GM19372 (cell line): ENCODE data around the gene LGALS1.

Experiments
- ATAC-seq: cut with Tn5 transposase; IDR thresholded peaks from one replicate; pipeline ENCODE4 v1.9.1; 2021; ENCODE audit warnings: mild to moderate bottlenecking, low read depth, moderate library complexity; ENCODE audit not compliant: unreplicated experiment

Gene LGALS1

GRCh38 chr22:37674951-37675929 lies at the start of gene LGALS1:
Gene LGALS1, plus strand, starts transcription at chr22:37675636. Its CDS starts 67 bp downstream, at chr22:37675703.
- peak; percentile 44 for ATAC-seq

- no peak for ATAC-seq
Measured at GRCh38 chr22:37625737-37626136, 49.7 kb upstream of the LGALS1 start.

- no peak for ATAC-seq
Measured at GRCh38 chr22:37626144-37626543, 49.3 kb upstream of the LGALS1 start.

DNA sequence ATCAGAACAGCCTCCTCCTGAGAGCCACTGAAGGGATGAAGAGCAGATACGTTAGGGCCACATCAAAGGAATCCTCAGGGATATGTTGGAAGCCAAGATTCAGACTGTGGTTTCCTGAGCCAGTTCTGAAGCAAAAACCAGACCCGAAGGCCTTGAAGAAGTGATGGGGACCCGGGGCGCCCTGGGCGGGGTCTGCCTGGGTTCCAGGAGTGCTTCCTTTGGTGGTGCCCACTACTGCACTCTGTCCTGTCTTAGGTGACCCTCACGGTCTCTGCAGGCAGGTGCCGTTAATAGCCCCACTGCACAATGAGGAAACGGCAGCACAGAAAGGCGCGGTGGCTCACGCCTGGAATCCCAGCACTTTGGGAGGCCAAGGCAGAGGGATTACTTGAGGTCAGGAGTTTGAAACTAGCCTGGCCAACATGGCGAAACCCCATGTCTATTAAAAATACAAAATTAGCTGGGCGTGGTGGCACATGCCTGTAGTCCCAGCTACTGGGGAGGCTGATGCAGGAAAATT lies 48.8 kb upstream of the LGALS1 start:
- ATAC-seq, result no peak

GRCh38 chr22:37627121-37627520 lies 48.3 kb upstream of the LGALS1 start:
- no peak for ATAC-seq

GRCh38 chr22:37627545-37627944 lies 47.9 kb upstream of the LGALS1 start:
- ATAC-seq, result no peak

- no peak for ATAC-seq
Measured at GRCh38 chr22:37628830-37629229, 46.6 kb upstream of the LGALS1 start.

DNA sequence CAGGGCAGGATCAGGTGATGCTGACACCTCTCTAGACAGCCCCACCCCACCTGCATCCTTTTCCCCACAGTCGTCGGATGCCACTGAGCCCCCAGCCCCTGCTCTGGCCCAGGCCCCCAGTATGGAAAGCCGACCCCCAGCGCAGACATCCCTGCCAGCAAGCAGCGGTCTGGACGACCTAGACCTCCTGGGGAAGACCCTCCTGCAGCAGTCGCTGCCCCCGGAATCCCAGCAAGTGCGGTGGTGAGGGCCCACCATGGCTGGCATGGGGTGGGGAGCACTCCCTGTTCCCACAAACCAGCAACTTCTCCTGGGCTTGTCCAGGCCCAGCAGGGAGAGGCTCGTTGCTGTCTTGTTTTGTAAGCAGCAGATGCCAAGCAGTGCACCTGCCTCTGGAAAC lies 45.5 kb upstream of the LGALS1 start:
- no peak for ATAC-seq

- no peak for ATAC-seq
Measured at GRCh38 chr22:37630839-37631435, 44.5 kb upstream of the LGALS1 start.

DNA sequence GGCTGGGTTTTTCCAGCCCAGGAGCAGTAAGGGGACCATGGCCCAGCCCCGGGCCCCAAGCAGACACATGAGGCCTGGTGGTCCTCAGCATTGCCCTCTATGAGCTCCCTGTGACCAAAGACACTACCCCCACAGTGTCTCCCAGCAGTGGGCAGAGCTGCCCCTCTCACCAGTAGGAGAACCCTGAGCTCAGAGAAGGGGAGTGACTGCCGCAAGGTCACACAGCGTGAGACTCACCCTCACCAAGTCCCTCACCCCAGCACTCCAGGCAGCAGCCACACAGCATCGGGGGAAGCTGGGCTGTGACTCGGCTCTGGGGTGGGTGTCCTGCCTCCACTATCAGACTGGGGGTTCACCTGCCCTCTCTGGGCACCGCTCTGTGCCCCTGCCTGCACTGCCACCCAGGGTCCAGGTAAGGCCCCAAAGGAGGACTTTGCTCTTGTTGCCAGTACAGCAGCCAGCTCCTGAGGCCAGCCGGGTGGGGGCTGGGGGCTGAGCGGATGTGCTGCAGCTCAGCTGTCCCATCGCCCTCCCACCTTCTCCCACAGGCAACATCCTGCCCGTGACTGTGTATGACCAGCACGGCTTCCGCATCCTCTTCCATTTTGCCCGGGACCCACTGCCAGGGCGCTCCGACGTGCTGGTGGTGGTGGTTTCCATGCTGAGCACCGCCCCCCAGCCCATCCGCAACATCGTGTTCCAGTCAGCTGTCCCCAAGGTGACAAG lies 43.8 kb upstream of the LGALS1 start:
- ATAC-seq, result no peak

DNA sequence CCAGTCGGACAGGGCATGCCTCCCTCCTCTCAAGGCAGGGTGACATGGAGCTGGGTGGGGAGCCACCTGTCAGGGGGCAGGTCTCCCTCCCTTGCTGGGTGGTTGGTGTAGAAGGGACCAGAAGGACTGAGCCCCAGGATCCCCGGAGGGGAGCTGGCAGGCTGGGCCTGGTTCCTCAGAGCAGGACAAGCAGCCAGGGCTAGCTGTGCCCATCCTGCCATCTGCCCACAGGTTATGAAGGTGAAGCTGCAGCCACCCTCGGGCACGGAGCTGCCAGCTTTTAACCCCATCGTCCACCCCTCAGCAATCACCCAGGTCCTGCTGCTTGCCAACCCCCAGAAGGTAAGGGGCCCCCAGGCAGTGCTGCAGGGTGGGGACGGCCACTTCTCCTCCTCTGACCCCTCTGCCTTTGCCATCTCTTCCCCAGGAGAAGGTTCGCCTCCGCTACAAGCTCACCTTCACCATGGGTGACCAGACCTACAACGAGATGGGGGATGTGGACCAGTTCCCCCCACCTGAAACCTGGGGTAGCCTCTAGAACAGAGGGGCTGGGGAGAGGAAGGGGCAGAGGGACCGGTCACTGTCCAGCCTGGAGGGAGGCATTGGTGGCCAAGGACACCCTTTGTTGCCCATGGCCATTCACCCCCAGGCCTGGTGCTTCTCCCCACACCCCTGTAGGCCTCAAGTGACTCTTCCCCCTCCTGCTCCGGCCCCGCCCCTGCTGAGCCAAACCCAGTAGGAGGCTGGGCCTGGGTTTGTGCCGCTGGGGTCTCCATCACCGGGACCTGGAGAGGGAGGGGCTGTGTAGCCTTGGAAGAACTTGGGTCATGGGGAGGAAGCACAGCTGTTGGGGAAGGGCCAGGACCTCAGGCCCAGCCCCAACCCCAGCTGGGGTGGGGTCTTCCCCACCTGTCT lies 43.0 kb upstream of the LGALS1 start:
- no peak for ATAC-seq

DNA sequence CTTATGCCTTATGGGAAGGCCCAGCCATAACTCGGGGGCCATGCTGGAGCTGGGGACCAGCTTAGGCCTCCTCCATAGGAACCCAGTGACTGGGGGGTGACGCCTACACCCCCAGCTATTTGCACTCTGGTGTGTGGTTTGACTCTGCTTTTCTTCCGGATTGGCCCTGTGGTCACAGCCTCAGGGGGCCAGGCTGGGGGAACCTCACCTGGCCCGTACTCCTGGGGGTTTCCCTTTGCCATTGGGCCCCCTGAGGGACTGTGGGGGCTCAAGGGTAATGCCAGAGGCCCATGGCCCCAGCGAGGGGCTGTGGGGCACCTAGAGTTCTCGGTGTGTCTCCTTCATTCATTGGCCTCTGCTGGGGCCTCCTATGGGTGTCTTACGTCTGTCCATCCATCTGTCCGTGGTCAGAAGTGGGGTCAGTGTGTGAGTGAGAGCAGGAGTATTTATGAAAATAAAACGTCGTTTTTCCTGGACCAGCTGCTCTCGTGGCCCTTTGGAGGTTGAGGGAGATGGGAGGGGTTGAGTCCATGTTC lies 42.3 kb upstream of the LGALS1 start:
- peak; percentile 49 for ATAC-seq

DNA sequence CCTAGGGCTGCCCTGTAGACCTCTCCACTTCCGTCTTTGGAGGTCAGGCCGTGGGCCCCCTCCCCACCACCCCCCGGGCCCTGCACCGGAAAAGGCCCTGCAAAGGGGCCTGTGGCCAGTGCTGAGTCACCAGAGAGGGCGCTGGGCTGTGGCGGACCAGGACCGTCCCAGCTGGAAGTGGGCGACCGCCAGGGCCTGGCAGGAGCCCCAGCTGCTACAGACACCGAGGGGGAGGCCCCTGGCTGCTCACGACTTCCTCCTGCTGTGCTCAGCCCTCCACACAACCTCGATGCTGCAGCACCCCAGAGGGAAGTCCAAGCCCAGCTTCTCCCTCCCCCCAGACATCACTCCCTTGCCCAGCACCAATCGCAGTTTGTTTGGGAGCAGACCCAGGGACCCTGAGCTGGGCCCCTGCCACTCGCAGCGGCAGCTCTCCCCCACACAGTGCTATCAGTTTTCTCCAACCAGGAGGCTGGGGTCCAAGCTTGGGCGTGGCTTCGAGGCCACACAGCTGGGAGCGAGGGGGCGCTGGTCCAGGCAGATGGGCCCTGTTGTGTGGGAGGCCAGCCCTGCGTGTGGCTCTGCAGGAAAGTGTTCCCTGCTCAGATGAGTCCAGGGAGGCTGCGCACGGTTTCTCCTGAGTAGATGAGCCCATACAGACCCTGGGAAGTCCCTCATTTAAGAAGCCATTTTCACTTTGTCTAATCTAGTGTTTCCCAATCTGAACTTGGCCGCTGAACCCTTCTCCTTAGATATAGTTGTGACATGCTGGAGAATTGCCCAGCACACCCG lies 41.6 kb upstream of the LGALS1 start:
- ATAC-seq, result peak; percentile 67

GRCh38 chr22:37634417-37634924 lies 41.0 kb upstream of the LGALS1 start:
- ATAC-seq, result no peak

- no peak for ATAC-seq
Measured at GRCh38 chr22:37635157-37635556, 40.3 kb upstream of the LGALS1 start.

DNA sequence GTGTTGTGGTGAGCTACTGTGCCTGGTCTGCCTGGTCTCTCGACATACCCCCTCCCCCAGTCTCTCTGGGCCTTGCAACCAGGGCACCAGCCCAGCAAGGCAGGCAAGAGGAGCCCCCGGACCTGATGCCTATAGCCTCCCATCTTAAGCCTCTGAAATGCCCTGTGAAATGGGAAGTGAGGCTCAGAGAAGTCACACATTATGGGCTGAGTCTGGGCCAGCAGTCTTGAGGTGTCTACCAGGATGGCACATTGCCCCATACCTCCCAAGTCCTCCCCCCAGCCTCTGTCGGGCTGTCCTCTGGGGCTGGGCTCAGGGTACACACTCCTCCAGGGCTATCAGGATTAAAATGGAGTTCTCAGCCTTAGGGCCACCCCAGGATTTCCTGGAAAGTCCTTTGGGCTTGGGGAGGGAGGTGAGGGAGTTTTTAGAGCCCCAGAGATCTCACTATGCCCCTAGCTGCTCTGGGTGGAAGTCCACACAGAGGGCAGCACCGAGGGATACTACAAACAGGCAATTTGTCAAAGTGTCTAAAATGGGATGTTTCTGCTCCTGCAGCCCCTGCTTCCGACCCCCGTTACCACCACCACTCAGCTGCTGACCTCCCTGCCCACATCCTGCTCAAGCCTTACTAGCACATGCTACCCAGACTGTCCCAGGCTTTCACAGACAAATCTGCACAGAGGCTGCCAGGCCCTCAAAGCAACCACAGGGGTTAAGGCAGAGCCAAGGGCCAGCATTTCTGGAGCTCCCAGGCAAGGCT lies 39.1 kb upstream of the LGALS1 start:
- ATAC-seq, result no peak

DNA sequence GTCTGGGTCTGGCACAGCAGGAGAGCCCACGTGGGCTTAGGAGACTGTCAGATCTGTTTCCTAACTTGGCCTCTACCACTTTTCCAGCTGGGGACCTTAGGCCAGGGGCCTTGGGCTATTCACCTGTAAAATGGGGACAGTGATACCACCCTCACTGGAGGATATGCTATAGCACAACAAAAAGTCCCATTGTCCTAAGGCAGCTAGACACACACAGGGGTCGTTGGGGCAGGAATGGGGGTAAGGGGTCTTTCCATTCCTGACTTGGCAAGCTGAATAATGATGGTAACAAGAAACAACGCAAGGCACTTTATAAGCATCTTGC lies 38.5 kb upstream of the LGALS1 start:
- ATAC-seq, result no peak
